NCI-H446 (cell line): ENCODE results near the gene KDM6A.
"Not testable (repeated sequence)": the region's sequence is repeated elsewhere in the genome, so short reads cannot be mapped to it uniquely, and the experiment has no call there.

Experiments
- DNase-seq, 2 experiments: peaks; one replicate each; lab custom pipeline; 2025; lab: John Stamatoyannopoulos, UW

The KDM6A gene

GRCh38 chrX:44961817-44962607 lies 89.0 kb downstream of the KDM6A start:
- no peak for DNase-seq

- DNase-seq: no peak
Observed at GRCh38 chrX:44962944-44963343, 90.0 kb downstream of the KDM6A start.

GRCh38 chrX:44967221-44967620 lies 94.2 kb downstream of the KDM6A start:
- no peak for DNase-seq

GRCh38 chrX:44970709-44971108 lies 97.7 kb downstream of the KDM6A start:
- DNase-seq: no peak

- DNase-seq: no peak
Observed at GRCh38 chrX:44971674-44972073, 98.7 kb downstream of the KDM6A start.

GRCh38 chrX:44972132-44972531 lies 99.1 kb downstream of the KDM6A start:
- no peak for DNase-seq

- DNase-seq: no peak
Observed at GRCh38 chrX:44973420-44973932, 100.5 kb downstream of the KDM6A start.

GRCh38 chrX:44974451-44974850 lies 101.5 kb downstream of the KDM6A start:
- no peak for DNase-seq

GRCh38 chrX:44975666-44976263 lies 102.8 kb downstream of the KDM6A start:
- no peak for DNase-seq

GRCh38 chrX:44978976-44979375 lies 106.0 kb downstream of the KDM6A start:
- no peak for DNase-seq

- DNase-seq: no peak
Observed at GRCh38 chrX:44980403-44980802, 107.4 kb downstream of the KDM6A start.

- no peak for DNase-seq
Observed at GRCh38 chrX:44980883-44981282, 107.9 kb downstream of the KDM6A start.

- no peak for DNase-seq
Observed at GRCh38 chrX:44989995-44990770, 117.2 kb downstream of the KDM6A start.

GRCh38 chrX:44992775-44993174 lies 119.8 kb downstream of the KDM6A start:
- DNase-seq: no peak

GRCh38 chrX:44996277-44996676 lies 123.3 kb downstream of the KDM6A start:
- DNase-seq: no peak

- DNase-seq: no peak
Observed at GRCh38 chrX:44997282-44997812, 124.4 kb downstream of the KDM6A start.

- no peak for DNase-seq
Observed at GRCh38 chrX:44997888-44998287, 124.9 kb downstream of the KDM6A start.

GRCh38 chrX:44999237-44999636 lies 126.2 kb downstream of the KDM6A start:
- not testable (repeated sequence) for DNase-seq

GRCh38 chrX:44999872-45000271 lies 126.9 kb downstream of the KDM6A start:
- DNase-seq: not testable (repeated sequence)

- no peak for DNase-seq
Observed at GRCh38 chrX:45001048-45001447, 128.1 kb downstream of the KDM6A start.

GRCh38 chrX:45003085-45003484 lies 130.1 kb downstream of the KDM6A start:
- no peak for DNase-seq

- no peak for DNase-seq
Observed at GRCh38 chrX:45006002-45006800, 133.2 kb downstream of the KDM6A start.
